Middle frontal gyrus (tissue), 1 donor: ENCODE data around the gene DDX24.

Experiments
- DNase-seq: peaks from one replicate; pipeline ENCODE4 v3.0.0-alpha.2; 2015; ENCODE audit warnings: low spot score; ENCODE audit errors: extremely low spot score

DDX24 gene

GRCh38 chr14:94031883-94032279, 49.1 kb downstream of the DDX24 start:
- DNase-seq = no peak

DNA sequence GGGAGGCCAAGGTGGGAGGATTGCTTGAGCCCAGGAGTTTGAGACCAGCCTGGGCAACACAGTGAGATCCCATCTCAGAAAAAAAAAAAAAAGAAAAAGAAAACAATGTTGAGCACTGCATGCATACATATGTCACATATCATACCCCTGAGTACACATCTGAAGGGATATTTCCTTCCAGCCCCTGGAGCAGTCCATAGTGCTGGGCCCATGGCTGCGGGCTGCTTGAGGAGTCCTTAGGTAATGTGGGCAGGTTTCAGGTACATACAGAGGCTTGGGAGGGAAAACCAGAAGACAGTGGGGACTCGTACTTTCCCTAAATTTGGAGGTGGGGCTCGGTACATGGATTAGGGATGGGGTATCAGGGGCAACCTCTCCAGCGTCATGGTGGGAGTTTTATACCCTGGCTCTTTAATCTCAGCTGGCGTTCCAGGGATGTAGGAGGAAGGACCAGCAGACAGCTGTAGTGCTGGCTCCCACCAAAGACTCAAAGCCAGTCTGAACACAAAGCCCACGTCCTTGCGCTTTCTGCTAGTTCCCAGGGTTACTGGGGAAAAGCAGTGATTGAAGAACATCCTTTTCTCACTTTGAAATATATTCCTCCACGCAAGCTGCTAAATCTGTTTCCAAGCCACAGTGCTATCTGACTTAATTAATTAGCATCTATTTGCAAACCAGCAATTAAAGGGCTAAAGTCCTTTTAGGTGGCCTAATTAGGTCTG, 49.7 kb downstream of the DDX24 start:
- no peak for DNase-seq

DNA sequence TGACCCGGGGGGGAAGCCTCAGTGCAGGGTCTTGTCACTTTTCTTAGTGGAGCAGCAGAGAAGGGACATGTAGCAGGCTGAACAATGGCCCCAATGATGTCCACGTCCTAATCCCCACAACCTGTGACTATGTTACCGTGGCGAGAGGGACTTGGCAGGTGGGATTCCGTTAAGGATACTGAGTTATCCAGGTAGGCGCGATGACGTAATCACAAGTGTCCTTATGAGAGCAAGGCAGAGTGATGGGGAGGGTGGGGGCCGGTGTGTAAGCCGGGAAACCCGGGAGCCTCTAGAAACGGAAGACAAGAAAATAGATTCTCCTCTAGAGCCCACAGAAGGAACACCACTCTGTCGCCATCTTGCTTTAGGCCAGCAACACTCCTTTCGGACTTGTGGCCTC, 50.4 kb downstream of the DDX24 start:
- DNase-seq = no peak

DNA sequence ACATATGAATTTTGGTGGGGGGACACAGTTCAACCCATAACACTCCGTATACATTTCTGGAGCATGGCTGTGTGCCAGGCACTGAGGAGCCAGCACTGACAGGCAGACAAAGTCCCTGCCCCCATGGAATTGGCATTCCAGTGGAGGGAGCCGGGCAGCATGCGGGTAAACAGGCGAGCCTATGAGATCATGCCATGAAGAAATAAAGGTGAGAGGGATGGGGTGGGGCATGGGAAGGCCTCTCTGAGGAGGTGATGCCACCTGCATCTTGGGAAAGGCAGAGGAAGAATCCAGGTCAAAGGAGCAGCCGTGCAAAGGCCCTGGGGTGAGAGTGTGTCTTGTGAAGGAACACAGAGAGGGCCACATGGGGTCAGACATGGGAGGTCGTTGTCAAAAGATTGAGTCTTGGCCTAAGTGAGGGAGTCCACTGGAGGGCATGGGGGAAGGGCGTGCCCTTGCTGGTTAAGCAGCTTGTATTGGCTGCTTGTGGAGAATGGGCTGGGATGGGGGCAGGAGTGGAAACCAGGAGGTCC, 51.3 kb downstream of the DDX24 start:
- no peak for DNase-seq

- DNase-seq = no peak
Observed at GRCh38 chr14:94029265-94029664, 51.7 kb downstream of the DDX24 start.

DNA sequence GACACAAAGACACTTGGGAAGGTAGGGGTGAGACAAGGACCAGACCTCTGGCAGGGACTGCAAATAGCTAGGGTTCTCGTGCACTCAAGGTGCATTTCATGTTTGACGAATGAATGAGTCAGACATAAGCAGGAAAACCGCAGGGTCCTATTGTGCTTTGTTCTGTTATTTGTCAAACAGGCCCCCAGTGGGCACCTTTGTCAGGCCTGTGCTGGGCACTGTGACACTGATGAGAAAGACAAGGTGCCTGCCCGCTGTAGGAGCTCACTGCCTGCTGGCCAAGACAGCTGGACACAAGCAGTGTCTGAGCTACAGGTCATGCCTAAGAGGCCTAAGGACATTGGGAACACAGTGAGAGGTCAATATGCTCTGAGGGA, 52.6 kb downstream of the DDX24 start:
- no peak for DNase-seq

GRCh38 chr14:94027566-94028449, 53.2 kb downstream of the DDX24 start:
- no peak for DNase-seq

- DNase-seq = no peak
Observed at GRCh38 chr14:94026889-94027469, 54.0 kb downstream of the DDX24 start.

DNA sequence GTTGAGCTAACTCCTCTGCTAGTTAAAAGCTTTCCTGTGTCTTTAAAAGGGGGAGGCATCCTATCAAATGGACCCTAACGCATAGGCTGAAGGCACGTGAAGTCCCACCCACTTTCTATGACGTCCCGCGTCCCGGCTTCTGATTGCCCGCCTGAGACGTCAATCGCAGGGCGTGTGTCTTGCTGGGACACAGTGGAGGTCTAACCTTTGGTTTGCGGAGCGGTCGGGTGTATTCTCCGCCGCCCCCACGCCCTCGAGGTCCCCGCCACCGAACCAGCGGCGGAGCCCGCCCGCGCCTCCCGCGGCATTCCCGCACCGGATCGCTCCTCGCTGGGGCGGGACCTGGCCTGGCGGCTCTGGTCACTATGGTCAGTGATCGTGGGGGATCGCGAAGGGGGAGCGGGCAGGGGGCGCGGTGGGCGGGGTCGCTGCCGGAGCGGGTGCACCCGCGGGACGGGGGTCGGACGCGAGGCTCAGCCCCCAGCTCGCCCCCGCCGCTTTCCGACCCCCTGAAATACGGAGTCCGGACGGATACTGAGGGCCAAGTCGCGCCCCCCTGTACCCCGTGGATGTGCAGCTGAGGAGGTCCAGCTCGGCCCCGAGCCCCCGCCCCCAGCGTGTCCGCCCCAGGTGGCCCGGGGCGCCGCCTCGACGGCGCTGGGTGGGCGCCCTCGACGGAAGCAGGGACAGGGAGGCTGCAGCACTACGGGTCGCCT, 54.7 kb downstream of the DDX24 start, which contains the start of gene OTUB2:
OTUB2 (plus strand) TSS at position 168 of the 716 bp plus-strand sequence; CDS start at position 366, 198 bp downstream.
- peak; percentile 99 for DNase-seq

DNA sequence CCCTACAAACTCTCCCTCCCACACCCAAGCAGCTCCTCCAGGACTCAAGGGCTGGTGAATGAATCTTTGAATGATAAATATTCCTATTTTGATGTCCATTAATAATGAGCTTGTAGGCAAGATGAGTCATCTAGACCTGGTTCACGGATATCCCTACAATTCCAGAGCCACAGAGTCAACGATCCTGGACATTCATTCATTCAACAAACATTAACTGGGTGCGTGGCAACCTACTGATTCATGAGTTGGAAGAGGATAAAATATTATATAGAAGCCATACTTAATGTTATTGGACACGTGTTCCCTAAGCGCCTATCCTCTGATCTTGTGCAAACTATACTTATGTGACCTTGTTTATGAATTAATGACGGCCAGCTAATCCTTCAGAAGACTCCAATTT, 55.3 kb downstream of the DDX24 start:
- DNase-seq = no peak

GRCh38 chr14:94024549-94024948, 56.5 kb downstream of the DDX24 start:
- DNase-seq = no peak

- DNase-seq = no peak
Observed at GRCh38 chr14:94022532-94023411, 58.2 kb downstream of the DDX24 start.

DNA sequence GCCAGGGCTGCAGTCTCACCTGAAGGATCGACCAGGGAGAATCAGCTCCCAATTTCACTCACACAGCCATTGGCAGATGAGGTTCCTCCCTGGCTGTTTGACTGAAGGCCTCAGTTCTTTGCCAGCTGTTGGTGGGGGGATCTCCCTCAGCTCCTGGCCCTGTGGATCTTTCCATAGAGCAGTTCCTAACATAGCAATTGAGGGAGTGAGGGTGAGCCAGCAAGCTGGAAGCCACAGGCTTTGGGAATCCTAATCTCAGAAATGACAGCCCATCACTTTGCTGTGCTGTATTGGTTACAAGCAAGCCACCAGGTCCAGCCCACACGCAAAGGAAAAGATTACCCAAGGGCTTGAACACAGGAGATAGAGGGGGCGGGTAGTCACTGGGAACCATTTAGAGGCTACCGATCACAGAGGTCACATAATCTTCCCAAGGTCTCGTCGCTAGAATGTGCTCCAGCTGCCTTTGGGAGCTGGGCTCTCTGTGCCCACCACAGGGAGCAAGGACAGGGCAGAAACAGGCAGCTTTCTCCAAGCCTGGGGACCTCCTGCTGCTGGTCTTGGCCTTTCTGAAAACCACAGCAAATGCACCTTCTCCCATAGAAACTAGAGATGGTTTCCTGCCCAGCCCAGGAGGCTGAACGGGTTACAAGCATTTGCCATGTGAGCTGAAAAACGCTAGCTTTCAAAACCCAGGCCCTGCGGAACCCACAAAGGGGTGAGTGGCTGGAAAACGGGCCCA, 59.4 kb downstream of the DDX24 start:
- no peak for DNase-seq

GRCh38 chr14:94021001-94021400, 60.0 kb downstream of the DDX24 start:
- no peak for DNase-seq

- no peak for DNase-seq
Observed at GRCh38 chr14:94020267-94020666, 60.7 kb downstream of the DDX24 start.

GRCh38 chr14:94019329-94019728, 61.7 kb downstream of the DDX24 start:
- no peak for DNase-seq

GRCh38 chr14:94018308-94018707, 62.7 kb downstream of the DDX24 start:
- no peak for DNase-seq

DNA sequence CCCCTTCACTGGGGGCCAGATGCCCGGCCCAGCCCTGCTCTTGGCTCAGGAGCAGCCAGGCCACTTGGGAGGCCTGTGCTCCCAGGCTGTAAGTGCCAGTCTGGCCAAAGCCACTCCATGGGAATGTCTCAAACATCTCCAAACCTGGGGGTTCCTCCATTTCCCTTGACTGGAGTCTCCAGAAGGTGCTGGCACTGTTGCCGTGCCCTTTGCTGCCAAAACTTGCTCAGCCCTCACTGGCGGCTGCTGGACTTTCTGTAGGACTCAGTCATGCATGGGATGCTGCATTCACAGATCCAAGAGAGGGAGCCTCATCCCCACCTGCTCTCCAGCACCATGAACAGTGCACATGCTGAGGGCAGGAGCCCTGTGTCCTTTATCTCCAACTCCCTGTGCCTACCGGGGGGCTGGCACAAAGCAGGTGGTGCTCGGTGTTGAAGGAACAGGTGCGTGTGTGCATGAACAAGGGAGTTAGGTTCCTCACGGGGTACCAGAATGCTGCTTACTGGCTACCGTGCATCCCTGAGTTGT, 64.5 kb downstream of the DDX24 start:
- DNase-seq = no peak

DNA sequence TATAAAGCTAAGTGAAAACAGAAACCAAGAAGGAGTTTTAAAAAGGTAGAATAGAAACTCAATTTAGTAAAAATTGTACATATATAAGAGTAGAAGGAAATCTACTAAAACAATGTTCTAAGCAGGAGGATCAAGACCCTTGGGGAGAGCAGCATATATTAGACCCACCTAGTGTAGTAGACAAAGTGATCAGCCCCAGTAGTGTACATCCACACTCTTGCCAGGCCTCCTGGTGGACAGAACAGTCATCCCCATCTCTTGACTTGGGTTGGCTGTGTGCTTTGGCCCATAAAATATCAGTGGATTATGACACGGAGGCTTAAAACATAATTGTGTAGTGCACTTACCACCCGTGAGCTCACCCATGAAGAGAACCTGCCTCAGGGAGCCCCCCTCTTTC, 65.8 kb downstream of the DDX24 start:
- no peak for DNase-seq
